ENCODE results near the gene ZNF853.

DNA sequence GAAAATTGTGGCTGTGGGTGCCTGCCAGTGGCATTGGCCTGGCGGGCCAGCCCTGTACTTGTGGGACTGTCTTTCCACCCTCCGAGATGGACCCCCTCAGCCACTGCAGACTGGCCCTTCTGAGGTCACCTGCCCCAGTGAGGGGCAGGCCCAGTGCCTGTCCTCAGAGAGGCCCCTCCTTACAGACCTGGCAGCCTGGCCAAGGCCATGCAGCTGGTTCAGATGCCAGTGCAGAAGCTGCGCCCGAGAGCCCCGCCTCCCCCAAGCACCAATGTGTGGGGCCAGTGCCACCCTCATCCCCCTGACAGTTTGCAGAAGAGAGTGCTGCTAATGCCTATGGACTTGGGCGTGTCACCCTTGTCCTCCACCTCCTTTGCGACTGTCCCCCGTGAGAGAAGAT lies 31.7 kb downstream of the ZNF853 start:
- TF ChIP-seq, protein P1, sequence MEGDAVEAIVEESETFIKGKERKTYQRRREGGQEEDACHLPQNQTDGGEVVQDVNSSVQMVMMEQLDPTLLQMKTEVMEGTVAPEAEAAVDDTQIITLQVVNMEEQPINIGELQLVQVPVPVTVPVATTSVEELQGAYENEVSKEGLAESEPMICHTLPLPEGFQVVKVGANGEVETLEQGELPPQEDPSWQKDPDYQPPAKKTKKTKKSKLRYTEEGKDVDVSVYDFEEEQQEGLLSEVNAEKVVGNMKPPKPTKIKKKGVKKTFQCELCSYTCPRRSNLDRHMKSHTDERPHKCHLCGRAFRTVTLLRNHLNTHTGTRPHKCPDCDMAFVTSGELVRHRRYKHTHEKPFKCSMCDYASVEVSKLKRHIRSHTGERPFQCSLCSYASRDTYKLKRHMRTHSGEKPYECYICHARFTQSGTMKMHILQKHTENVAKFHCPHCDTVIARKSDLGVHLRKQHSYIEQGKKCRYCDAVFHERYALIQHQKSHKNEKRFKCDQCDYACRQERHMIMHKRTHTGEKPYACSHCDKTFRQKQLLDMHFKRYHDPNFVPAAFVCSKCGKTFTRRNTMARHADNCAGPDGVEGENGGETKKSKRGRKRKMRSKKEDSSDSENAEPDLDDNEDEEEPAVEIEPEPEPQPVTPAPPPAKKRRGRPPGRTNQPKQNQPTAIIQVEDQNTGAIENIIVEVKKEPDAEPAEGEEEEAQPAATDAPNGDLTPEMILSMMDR (IDR thresholded peaks at IDR 0.05; ENCODE audit: poor library complexity) = no peak
- no peak for TF ChIP-seq EZH2 (IDR thresholded peaks at IDR 0.05; ENCODE audit: borderline replicate concordance)

Data from hepatocyte (in vitro differentiated cells).